ENCODE measurements around the gene EIF4B. TPM values are rescaled to one million over a fixed set of nuclear protein-coding genes. Genes with fewer than 3 reads are reported as not detected.

EIF4B gene
- total and polyA plus RNA-seq, 4 experiments from 2014 or later: 74.2 to 777 (median 424) TPM

DNA sequence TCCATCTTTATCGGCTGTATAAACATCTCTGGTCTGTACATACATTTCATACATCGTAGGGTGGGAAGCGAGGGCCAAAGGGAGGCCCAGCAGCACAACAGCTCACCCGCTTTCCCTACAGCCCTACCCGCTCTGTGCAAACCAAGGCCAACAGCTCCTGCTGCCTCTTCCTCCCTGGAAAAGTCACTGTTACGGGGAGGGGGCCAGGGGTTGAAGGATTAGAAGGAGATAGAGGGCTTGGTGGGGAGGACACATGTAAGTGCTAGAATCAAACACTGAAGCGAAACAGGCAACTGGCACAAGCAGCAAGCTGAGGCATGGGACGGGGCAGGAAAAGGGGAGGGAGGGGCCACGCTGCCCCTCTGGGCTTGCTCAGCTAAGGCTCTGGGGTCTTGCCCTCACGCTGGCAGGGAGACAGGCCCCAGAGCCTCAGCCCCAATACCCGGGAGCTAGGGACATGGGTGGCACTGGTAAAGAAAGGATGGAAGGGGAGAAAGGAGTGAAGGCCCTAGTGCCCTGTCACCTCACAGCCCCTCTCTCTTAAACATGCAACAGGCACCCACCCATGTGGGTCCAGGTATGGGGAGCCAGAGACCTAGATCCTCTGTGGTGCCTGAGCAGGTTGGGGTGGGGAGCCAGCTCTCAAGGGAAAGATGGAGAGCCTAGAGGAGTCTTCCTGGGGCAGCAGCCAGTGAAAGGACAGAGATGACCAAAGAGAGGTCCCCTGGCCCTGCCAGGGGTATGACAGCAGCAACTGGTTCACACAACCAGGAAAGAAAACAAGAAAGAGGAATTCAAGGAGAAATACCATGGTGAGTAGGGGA, 58.6 kb downstream of the EIF4B start:
- no peaks in the 10 kb centered on the region for H3K9me3 ChIP-seq (ENCODE audit: control insufficient read depth in 1 of 2, low read length in 2 of 2)
- no peak overlapping the region for H3K27ac ChIP-seq (ENCODE audit: low read depth, low read length)
- H3K4me1 ChIP-seq (ENCODE audit: insufficient read depth, low read length): peaks cover 7% of the 10 kb centered on the region
- peak overlapping the region in 3 of 7 donors; percentile 36 to 74 (median 72) for H3K27ac Mint-ChIP-seq
- peaks cover 4 to 8% (median 7%) of the 10 kb centered on the region in 4 donors for H3K4me1 Mint-ChIP-seq
- DNase-seq: peak in 1 of 5 donors; percentile 25
- ChIA-PET POLR2A (ENCODE audit: partially characterized antibody) (interaction anchor here (1.7 to 5.1 kb wide), 6 partner anchors 9 to 38 kb away, joined by 4 to 36 read pairs (median 12); partner anchors contain the start of genes IGFBP6, SOAT2 and SPRYD3), CTCF (ENCODE audit: partially characterized antibody) (interaction anchor here (0.9 to 27.0 kb wide), 14 partner anchors 9 to 444 kb away, joined by 3 to 511 read pairs (median 11); partner anchors contain the start of genes AAAS, IGFBP6, SOAT2 and SPRYD3)
- H3K36me3 ChIP-seq (ENCODE audit: insufficient read depth, low read length): peaks cover 17% of the 10 kb centered on the region
- H3K27me3 Mint-ChIP-seq: no peaks in the 10 kb centered on the region
- H3K4me3 Mint-ChIP-seq: no peak overlapping the region
- no peaks in the 10 kb centered on the region for H3K9me3 Mint-ChIP-seq
- no peak overlapping the region for H3K4me3 ChIP-seq (ENCODE audit: low read length in 2 of 2)
- intact Hi-C loops (cut with micrococcal nuclease): loop anchor here (5.0 kb wide), 2 partner anchors 127 to 222 kb away; no protein-coding TSS in a partner anchor
- H3K27me3 ChIP-seq (ENCODE audit: insufficient read depth, low read length): no peaks in the 10 kb centered on the region
- peaks cover 12 to 53% of the 10 kb centered on the region in 2 donors for H3K36me3 Mint-ChIP-seq

DNA sequence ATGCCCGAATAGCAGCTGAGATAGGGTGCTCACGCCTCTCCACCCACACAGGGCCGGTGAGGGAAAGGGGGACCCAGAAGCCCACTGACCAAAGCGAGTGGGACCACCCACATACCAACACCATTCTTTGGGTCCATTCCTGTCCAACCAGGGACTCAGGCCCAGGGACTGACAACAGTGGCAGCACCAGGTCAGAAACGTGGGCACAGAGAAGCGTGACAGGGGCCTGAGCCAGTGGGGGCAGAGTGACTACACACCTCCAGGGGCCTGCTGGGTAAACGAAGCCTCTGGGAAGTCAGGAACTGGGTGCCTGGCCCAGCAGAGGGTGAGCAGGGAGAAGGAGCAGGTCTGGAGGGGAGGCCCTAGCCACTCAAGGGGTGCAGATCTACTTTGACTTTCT, 59.2 kb downstream of the EIF4B start:
- peaks cover 7% of the 10 kb centered on the region for H3K4me1 ChIP-seq (ENCODE audit: insufficient read depth, low read length)
- H3K9me3 ChIP-seq (ENCODE audit: control insufficient read depth in 1 of 2, low read length in 2 of 2): no peaks in the 10 kb centered on the region
- peak in 1 of 5 donors; percentile 36 for DNase-seq
- H3K36me3 ChIP-seq (ENCODE audit: insufficient read depth, low read length): peaks cover 22% of the 10 kb centered on the region
- ChIA-PET POLR2A (ENCODE audit: partially characterized antibody) (interaction anchor here (0.8 to 5.1 kb wide), 8 partner anchors 10 to 256 kb away, joined by 3 to 36 read pairs (median 8); partner anchors contain the start of genes AAAS, IGFBP6, SOAT2 and SPRYD3), CTCF (ENCODE audit: partially characterized antibody) (interaction anchor here (0.6 to 27.0 kb wide), 29 partner anchors 8 to 443 kb away, joined by 3 to 511 read pairs (median 4); partner anchors contain the start of genes AAAS, IGFBP6, SOAT2 and SPRYD3)
- no peaks in the 10 kb centered on the region for H3K27me3 Mint-ChIP-seq
- no peak overlapping the region for H3K27ac Mint-ChIP-seq
- intact Hi-C loops (cut with micrococcal nuclease): loop anchor here (5.0 kb wide), 2 partner anchors 127 to 222 kb away; no protein-coding TSS in a partner anchor
- peaks cover 5 to 13% (median 9%) of the 10 kb centered on the region in 4 donors for H3K4me1 Mint-ChIP-seq
- H3K4me3 Mint-ChIP-seq: no peak overlapping the region
- no peak overlapping the region for H3K4me3 ChIP-seq (ENCODE audit: low read length in 2 of 2)
- no peaks in the 10 kb centered on the region for H3K27me3 ChIP-seq (ENCODE audit: insufficient read depth, low read length)
- H3K36me3 Mint-ChIP-seq: peaks cover 13 to 60% of the 10 kb centered on the region in 2 donors
- H3K9me3 Mint-ChIP-seq: no peaks in the 10 kb centered on the region
- no peak overlapping the region for H3K27ac ChIP-seq (ENCODE audit: low read depth, low read length)

DNA sequence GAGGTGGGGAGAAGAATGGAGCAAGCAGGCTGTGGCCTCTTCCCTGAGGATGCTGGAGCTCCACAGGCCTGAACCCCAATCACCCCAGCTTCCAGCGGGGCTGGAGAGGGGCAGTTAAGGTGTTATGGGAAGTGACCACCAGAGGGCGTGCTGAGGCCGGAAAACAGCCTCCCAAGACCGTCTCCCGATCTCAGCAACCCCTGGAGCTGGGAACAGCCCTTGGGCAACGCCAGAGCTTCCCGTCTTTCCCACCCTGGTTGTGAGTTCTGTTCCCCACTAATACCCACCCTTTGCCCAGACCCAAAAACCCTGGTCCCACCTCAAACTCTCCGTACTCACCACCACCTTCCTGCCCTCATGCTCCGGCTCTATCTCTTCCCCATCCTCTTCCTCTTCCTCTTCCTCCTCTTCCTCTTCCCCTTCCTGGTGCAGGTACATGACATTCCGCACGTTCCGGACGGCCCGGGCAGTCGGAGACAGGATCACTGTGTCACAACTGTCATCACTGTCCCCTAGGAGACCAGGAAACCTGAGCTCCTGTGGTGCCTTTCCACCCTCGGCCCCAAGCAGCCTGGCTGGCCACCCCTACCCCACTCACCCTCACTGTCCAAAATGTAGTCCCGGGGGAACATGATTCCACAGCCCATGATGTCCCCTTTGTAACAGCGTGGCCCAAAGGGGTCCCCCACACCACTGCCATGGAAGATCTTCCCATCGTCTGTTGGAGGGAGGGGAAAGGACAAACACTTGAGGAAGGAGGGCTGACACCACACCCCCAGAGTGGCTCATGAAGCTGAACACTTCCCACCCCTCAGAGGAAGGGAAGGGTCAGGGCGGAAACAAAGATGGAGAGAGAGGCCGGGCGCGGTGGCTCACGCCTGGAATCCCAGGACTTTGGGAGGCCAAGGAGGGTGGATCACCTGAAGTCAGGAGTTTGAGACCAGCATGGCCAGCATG, 60.0 kb downstream of the EIF4B start:
- intact Hi-C loops (cut with micrococcal nuclease): loop anchor here (1.0 to 5.0 kb wide), 5 partner anchors 33 to 279 kb away; partner anchors contain the start of gene SOAT2
- Mint-ChIP-seq H3K36me3 (peaks cover 16 to 66% of the 10 kb centered on the region in 2 donors), H3K4me3 (no peak overlapping the region), H3K9me3 (no peaks in the 10 kb centered on the region), H3K27me3 (no peaks in the 10 kb centered on the region), H3K4me1 (peaks cover 9 to 19% (median 12%) of the 10 kb centered on the region in 4 donors), H3K27ac (peak overlapping the region in 6 of 7 donors; percentile 54 to 89 (median 68))
- H3K36me3 ChIP-seq (ENCODE audit: insufficient read depth, low read length): peaks cover 29% of the 10 kb centered on the region
- CTCF ChIA-PET (ENCODE audit: partially characterized antibody): interaction anchor here (0.6 to 27.0 kb wide), 31 partner anchors 8 to 443 kb away, joined by 3 to 511 read pairs (median 4); partner anchors contain the start of genes AAAS, ESPL1, IGFBP6 and SOAT2
- H3K9me3 ChIP-seq (ENCODE audit: control insufficient read depth in 1 of 2, low read length in 2 of 2): no peaks in the 10 kb centered on the region
- peaks cover 7% of the 10 kb centered on the region for H3K4me1 ChIP-seq (ENCODE audit: insufficient read depth, low read length)
- no peak overlapping the region for H3K27ac ChIP-seq (ENCODE audit: low read depth, low read length)
- H3K27me3 ChIP-seq (ENCODE audit: insufficient read depth, low read length): no peaks in the 10 kb centered on the region
- peak; percentile 48 to 64 (median 57) for DNase-seq
- no peak overlapping the region for H3K4me3 ChIP-seq (ENCODE audit: low read length in 2 of 2)
- POLR2A ChIA-PET (ENCODE audit: partially characterized antibody): interaction anchor here (0.8 to 5.1 kb wide), 8 partner anchors 9 to 255 kb away, joined by 3 to 36 read pairs (median 8); partner anchors contain the start of genes AAAS, IGFBP6, SOAT2 and SPRYD3

DNA sequence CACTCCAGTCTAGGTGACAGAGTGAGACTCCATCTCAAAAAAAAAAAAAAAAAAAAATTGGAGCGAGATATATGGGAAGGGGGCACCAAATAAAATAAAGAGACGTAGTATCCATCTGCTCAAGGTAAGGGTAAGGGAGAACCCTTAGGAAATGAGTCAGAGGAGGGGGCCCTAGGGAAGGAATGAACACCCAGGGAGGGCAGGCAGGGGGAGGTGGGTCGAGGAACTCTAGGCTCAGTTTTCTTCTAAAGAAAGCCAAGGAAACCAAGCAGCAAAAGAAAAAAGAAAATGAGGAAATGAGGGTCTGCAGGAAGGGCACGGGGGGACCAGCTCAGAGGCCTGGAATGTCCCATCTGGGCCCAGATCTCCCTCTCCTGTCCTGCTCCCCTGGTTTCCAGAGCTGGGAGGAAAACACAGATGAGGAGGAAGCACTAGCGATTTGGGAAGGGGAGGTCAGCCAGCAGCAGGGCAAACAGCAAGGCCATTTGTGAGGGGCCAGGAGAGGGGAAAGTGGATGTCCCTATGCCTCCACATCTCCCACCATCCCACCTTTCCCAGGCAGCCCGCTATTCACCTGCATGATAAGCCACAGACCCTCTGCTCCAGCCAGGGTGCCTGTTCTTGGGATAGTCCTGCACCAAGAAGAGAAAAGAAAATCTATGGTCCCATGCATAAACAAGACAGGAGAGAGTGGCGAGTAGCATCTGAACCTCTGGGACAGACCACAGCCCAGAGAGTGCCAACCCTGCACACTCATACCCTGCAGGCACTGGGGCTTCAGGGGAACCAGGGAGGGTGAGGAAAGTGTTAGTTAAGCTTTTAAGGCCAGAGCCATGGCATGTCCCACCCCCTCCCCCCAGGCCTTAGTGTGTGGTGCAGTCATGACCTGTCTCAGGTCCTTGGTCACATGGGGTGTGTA, 61.1 kb downstream of the EIF4B start:
- peaks cover 11% of the 10 kb centered on the region for H3K4me1 ChIP-seq (ENCODE audit: insufficient read depth, low read length)
- Mint-ChIP-seq H3K27me3 (no peaks in the 10 kb centered on the region), H3K27ac (peak overlapping the region in 3 of 7 donors; percentile 42 to 61 (median 51)), H3K4me3 (no peak overlapping the region), H3K4me1 (peaks cover 10 to 19% (median 13%) of the 10 kb centered on the region in 4 donors), H3K9me3 (no peaks in the 10 kb centered on the region), H3K36me3 (peaks cover 22 to 74% of the 10 kb centered on the region in 2 donors)
- no peak overlapping the region for H3K4me3 ChIP-seq (ENCODE audit: low read length in 2 of 2)
- intact Hi-C loops (cut with micrococcal nuclease): loop anchor here (2.0 to 5.0 kb wide), 3 partner anchors 125 to 277 kb away; no protein-coding TSS in a partner anchor
- ChIA-PET CTCF (ENCODE audit: partially characterized antibody) (interaction anchor here (0.7 to 27.0 kb wide), 17 partner anchors 10 to 401 kb away, joined by 3 to 511 read pairs (median 11); partner anchors contain the start of genes ESPL1, IGFBP6, SOAT2 and SPRYD3), POLR2A (ENCODE audit: partially characterized antibody) (interaction anchor here (0.6 to 5.1 kb wide), 8 partner anchors 11 to 1272 kb away, joined by 3 to 36 read pairs (median 8); partner anchors contain the start of genes IGFBP6, SOAT2 and SPRYD3)
- no peaks in the 10 kb centered on the region for H3K27me3 ChIP-seq (ENCODE audit: insufficient read depth, low read length)
- peak in 1 of 5 donors; percentile 29 for DNase-seq
- H3K27ac ChIP-seq (ENCODE audit: low read depth, low read length): no peak overlapping the region
- H3K36me3 ChIP-seq (ENCODE audit: insufficient read depth, low read length): peaks cover 38% of the 10 kb centered on the region
- H3K9me3 ChIP-seq (ENCODE audit: control insufficient read depth in 1 of 2, low read length in 2 of 2): no peaks in the 10 kb centered on the region

DNA sequence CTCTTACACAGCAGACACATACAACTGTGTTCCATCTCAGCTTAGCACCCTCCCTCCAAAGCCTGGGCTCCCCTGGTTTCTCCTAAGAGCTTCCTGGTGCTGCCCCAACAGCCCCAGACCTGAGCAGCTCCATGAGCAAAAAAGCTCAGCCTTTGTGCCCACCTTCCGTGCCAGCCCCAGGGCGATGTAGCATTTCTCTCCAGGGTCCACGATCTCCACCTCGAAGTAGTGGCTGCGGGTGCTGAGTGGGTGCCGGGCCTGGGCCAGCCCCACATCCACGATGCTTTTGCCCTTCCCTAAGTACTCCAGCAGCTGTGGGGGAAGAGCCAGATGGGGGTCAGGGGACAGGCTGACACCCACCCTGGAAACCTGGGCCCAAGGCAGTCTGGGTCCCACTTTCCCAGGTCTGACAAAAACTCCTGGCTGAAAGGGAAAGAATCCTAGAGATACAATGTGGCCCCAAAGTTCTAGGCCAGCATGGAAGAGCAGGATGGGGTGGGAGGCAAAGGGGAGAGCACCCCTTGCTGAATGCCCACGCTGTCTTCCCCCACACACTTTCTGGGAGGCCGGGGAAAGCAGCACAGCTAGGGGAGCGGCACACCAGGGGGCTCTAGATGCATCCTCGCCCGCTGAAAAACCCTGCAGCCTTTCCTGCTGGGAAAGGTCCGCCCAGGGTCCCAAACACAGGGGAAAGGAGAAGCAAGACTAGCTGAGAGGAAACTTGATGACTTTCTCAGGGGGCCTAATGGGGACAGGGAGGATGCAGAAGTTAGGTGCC, 61.9 kb downstream of the EIF4B start:
- CTCF ChIA-PET (ENCODE audit: partially characterized antibody): interaction anchor here (0.7 to 27.0 kb wide), 8 partner anchors 9 to 92 kb away, joined by 3 to 511 read pairs (median 20); partner anchors contain the start of genes IGFBP6, SOAT2 and SPRYD3
- Histone ChIP-seq H3K4me3 (ENCODE audit: low read length in 2 of 2) (no peak overlapping the region), H3K9me3 (ENCODE audit: control insufficient read depth in 1 of 2, low read length in 2 of 2) (no peaks in the 10 kb centered on the region), H3K36me3 (ENCODE audit: insufficient read depth, low read length) (peaks cover 44% of the 10 kb centered on the region), H3K27ac (ENCODE audit: low read depth, low read length) (no peak overlapping the region), H3K27me3 (ENCODE audit: insufficient read depth, low read length) (no peaks in the 10 kb centered on the region), H3K4me1 (ENCODE audit: insufficient read depth, low read length) (peaks cover 11% of the 10 kb centered on the region)
- DNase-seq: no peak
- Mint-ChIP-seq H3K27me3 (no peaks in the 10 kb centered on the region), H3K9me3 (no peaks in the 10 kb centered on the region), H3K36me3 (peaks cover 25 to 81% of the 10 kb centered on the region in 2 donors), H3K27ac (peak overlapping the region in 5 of 7 donors; percentile 35 to 75 (median 51)), H3K4me3 (no peak overlapping the region), H3K4me1 (peaks cover 12 to 19% (median 16%) of the 10 kb centered on the region in 4 donors)
- POLR2A ChIA-PET (ENCODE audit: partially characterized antibody): interaction anchor here (0.7 to 5.1 kb wide), 6 partner anchors 10 to 112 kb away, joined by 3 to 36 read pairs (median 6); partner anchors contain the start of genes CSAD, IGFBP6, SOAT2 and SPRYD3
- intact Hi-C loops (cut with micrococcal nuclease): loop anchor here (2.0 to 5.0 kb wide), 3 partner anchors 124 to 277 kb away; no protein-coding TSS in a partner anchor
